Measurements from ENCODE around the gene PPP2R5C.
"Not testable (repeated sequence)": the region's sequence is repeated elsewhere in the genome, so short reads cannot be mapped to it uniquely, and the experiment has no call there.

Gene PPP2R5C

DNA sequence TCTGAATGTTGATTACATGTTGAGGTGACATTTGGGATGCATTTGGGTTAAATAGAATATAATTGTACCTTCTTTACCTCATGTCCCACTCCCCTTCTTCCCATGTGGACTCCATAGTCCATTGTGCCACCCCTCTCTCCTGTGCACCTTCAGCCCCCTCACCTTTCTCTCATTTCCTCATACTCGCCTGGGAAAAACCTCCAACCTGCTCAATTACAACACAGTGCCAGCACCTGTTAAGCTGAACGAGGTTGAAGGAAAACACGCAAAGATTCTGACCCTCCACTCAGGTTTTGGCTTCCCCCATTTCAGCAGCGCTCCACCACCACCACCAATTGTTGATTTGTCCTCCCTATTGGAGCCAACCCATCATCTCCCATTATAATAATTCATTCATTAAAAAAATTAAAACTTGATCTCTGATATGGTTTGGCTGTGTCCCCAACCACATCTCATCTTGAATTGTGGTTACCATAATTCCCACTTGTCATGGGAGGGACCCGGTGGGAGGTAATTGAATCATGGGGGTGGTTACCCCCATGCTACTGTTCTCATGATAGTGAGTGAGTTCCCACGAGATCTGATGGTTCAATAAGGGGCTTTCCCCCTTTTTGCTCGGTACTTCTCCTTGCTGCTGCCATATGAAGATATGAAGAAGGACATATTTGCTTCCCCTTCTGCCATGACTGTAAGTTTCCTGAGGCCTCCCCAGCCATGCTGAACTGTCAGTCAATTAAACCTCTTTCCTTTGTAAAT, 33.7 kb upstream of the PPP2R5C start:
- DNase-seq (ENCODE audit: low spot score), result no peak

DNA sequence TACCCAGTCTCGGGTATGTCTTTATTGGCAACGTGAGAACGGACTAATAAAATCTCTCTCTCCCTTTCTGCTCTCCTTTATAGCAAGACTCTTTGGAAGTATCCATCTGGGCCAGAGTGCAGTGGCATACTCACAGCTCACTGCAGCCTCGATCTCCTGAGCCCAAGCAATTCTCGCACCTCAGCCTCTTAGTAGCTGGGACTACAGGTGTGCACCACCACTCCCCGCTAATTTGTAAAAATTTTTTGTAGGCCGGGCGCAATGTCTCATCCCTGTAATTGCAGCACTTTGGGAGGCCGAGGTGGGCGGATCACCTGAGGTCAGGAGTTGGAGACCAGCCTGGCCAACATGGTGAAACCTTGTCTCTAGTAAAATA, 33.2 kb upstream of the PPP2R5C start:
- DNase-seq (ENCODE audit: low spot score), result no peak

DNA sequence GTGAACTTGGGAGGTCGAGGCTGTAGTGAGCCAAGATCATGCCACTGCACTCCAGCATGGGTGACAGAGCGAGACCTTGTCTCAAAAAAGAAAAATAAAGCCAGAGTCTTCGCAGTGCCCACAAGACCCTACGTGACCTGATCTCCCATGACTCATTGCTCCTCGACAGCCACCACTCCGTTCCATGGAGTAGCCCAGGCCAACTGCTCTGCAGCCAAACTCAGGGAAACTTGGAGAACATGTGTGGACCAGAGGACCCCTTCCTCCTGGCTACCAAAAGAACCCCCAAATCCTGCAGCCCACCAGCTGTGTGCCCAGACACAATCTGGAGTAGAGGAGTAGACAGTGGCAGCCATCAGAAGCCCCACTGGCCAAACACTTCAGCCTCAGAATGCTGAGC, 32.1 kb upstream of the PPP2R5C start:
- no peak for DNase-seq (ENCODE audit: low spot score)

DNA sequence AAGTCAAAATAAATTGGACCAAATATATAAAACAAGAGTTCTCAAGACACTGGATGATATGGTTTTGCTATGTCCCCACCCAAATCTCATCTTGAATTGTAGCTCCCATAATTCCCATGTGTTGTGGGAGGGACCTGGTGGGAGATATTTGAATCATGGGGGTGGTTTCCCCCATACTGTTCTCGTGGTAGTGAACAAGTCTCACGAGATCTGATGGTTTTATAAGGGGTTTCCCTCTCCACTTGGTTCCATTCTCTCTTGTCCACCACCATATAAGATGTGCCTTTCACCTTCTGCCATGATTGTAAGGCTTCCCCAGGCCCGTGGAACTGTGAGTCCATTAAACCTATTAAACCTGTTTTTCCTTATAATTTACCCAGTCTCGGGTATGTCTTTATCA, 31.4 kb upstream of the PPP2R5C start:
- DNase-seq (ENCODE audit: low spot score), result not testable (repeated sequence)

DNA sequence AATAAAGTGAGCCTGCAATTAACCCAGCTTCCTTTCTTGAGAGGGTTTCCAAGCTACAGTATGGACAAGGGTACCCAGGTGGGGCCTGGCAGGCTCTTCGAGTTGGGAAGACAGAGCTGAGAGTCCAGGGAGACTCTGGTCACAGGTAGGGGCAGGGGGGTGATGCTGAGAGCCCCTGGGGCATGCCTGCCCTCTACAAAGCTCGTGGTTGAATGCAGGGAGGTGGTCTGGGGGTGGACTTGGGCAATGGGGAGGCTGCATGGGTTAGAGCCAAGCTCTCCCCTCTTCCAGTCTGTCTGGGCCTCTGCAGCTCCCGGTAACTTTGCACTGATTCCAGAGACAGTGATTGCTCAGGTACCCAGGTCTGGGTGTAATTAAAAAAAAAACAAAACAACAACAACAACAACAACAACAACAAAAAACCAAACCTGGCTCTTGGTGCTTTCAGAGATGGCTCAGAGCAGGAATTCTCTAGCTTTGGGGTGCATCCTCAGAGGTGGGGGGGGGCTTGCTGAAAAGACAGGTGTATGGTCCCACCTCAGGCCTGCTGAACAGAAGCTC, 30.8 kb upstream of the PPP2R5C start:
- no peak for DNase-seq (ENCODE audit: low spot score)

DNA sequence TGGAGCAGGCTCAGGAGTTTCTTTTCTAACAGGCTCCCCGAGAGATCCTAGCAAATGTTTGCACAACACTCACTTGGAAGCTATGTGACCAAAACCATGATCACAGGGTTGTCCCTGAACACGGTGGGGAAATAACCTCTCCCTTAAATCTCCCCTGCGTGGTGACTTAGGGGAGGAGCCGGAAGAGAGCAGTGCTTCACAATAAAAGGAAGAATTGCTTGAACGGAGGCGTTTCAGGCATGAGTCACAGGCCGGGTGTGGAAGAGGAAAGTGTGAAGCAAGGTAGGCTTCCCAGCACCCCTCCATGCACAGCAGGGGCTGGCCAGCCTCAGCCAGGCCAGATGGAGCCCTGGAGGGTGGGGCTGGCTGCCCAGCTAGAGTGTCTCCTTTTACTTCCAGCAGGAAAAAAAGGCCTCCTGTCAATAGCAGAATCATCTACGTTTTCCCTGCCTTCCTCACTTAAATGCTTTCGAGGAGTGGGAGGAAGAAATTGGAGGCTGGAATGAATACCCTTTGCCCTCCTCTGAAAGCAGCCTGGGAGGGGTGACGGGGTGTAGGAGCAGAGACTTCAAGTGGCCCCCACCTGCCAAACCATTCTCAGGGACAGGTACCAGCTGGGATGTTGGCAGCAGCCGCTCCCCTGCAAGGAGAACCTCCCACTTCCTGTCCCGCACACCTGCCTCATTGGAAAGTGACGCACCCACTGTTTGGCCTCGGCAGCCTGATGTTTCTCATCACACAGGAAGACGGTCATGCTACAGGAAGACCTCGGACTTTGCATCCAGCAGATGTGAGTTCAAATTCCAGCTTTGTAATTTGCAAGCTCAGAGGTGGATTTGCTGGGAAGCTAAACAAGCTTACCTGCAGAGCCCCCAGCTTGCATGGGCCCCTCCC, 30.1 kb upstream of the PPP2R5C start:
- no peak for DNase-seq (ENCODE audit: low spot score)

DNA sequence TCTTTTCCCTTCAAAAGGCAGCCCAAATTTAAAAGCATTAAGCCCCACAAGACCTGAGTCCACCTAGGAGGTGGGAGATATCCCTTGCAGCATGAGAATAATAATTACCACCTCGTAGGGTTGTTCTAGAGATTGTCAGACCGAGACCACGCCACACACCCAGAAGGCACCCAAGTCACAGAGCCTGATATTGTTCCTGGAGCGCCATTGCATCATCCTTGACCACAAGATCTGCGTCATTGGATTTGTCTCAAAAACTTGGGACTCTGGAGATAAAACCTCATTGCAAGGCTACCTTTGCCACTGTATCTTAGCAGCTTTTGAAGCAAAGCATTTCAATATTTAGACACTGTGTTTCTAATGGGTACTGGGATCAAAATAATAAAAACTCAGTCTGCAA, 29.4 kb upstream of the PPP2R5C start:
- no peak for DNase-seq (ENCODE audit: low spot score)

DNA sequence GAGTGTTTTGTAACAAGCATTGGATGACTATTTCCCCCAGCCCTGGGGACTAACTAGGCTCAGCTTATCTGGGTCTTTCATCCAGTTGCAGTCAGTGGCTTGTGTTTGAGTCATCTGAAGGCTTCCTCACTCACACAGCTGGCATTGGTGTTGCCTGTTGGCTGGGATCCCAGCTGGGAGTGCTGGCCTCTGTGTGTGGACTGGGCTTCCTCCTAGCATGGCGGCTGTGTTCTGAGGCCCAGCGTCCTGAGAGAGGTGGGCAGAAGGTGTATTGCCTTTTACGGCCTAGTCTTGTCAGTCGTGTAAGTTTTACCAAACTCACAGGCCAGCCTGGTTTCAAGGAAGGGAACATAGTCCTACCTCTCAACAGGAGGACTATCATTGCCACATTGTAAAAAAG, 28.3 kb upstream of the PPP2R5C start:
- DNase-seq (ENCODE audit: low spot score), result no peak

DNA sequence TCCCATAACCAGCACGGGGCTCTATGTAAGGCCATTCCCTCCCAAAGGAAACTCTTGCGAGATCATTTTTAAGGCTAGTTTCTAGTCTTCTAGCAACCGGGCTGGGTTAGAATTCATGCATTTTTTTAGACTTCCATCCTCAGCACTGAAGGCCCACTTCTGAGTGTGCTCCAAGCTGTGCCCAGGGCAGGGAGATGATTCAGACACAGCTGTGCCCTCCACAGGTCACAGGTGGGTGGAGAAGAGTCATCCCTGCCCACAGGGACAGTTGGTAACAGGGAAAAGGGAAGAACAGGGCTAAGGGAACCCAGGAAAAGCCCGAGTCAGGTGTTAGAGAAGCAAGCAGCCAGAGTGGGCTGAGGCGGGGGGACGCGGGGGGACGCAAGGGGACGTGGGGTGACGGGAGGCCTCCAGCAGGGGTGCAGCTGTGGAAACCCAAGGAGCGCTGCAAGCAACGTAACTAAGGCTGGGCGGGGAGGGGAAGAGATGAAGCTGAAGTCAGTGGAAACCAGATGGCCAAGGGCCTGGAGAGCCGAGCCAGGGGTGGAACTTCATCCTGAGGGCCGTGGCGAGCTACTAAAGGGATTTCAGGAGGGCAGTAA, 27.2 kb upstream of the PPP2R5C start:
- DNase-seq (ENCODE audit: low spot score), result no peak

DNA sequence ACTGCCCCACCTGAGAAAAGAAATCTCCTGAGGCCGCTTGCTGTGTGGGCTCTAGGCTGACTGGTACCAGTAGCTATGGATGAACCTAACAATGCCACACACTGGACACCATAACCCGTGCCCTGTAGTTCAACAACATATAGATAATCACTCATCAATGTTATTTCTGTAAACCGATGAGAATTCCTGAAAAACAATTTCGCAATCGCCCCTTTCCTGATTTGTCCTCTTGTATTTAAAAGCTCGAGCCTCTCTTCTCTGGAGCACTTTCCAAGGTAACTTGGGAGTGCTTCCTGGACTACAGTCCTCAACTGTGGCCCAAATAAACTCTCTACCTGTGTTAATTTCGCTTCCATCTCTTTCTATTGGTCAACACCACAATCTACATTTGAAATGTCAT, 26.1 kb upstream of the PPP2R5C start:
- DNase-seq (ENCODE audit: low spot score), result no peak

DNA sequence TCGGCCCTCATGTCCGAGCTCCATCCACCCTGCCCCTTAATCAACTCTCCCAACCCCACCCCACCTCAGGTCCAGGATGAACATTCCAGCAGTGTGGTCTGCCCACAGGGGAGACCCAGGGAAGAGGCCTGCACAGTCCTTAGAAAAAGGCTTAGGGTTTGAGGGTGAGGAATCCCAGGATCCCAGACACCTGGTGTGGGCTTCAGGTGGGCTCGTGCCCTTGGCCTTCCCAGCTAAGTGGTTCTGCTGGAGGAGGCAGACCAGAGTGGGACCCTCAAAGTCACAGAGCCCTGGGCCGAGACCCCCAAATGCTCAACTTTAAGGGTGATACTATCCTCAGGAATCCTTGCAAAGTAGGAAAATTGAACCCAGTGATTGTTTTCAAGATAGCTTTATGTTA, 25.4 kb upstream of the PPP2R5C start:
- DNase-seq (ENCODE audit: low spot score), result no peak

DNA sequence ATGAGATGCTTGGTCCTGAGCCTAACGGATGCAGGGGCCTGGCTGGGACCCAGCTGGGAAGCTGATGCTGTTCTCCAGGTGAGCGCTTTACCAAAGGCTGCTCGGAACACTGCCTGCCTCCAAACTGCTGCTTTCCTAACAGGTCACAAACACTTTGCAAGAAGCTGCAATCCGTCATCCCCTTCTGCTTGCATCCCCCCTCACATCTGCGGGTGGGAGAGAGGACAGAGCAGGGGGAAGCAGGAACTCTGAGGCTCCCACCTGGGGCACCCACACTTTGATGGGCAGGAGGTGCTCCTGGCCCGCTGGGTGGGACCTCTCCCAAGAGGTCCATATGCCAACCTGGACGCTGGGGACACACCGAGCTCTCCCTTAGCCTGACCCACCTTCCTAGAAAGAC, 24.9 kb upstream of the PPP2R5C start:
- no peak for DNase-seq (ENCODE audit: low spot score)

DNA sequence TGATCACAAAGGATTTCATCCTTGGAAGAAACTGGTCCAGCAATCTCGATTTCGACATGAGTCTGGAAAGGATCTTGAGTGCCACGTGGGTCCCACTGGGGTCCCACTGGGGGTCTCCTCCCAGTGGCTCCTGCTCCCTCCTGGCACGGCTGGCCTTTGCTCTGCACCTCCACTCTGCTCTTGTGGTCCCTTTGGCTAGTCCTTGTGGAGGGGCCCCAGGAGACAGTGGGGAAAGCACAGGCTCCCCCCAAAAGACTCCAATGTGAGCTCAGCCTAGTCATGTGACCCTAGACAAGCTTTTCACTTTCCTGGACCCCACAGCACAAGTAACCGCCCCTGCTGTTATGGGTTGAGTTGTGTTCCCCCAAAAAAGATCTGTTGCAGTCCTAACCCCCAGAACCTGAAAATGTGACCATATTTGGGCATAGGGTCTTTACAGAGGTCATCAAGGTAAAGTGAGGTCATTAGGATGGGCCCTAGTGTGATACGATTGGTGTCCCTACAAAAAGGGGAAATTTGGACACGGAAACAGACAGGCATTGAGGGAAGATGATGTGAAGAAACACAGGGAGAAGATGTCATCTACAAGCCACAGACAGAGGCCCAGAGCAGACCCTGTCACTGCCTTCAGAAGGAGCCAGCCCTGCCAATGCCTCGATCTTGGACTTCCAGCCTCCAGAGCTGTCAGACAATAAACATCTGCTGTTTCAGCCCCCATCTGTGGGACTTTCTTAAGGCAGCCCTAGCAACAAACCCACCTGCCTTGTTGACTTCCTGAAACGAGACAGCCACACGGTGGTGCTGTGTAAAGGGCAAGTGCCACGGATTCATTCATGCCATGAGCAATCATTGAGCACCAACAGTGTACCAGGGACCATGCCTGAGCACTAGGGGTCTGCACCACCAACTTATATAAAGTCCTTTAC, 23.8 kb upstream of the PPP2R5C start:
- no peak for DNase-seq (ENCODE audit: low spot score)

DNA sequence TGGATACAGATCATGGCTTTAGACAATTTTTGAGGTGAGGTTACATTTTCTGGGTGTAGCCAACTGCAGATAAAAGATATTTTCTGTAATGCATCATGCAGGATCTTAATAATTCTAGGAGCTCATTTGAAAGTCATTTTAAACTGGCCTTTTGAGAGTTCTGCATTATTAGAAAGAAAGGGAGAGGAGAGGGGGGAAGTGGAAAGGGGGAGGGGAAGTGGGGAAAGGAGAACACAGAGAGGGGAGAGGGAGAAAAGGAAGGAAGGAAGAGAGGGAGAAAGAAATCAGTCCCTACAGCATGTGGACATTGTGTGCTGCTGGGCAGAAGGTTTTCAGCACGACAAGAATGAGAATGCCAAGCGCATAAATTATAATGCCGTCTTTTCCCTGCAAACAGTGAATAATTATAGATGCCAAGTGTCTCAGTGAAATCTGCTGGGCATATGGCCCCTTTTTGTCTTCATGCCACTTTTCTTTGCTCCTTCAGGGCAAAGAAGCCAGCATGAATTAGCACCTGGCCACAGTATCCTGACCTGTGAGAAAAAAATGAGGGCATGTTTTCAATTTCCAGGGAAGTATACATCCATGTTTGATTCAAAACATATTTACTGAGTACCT, 22.7 kb upstream of the PPP2R5C start:
- no peak for DNase-seq (ENCODE audit: low spot score)

DNA sequence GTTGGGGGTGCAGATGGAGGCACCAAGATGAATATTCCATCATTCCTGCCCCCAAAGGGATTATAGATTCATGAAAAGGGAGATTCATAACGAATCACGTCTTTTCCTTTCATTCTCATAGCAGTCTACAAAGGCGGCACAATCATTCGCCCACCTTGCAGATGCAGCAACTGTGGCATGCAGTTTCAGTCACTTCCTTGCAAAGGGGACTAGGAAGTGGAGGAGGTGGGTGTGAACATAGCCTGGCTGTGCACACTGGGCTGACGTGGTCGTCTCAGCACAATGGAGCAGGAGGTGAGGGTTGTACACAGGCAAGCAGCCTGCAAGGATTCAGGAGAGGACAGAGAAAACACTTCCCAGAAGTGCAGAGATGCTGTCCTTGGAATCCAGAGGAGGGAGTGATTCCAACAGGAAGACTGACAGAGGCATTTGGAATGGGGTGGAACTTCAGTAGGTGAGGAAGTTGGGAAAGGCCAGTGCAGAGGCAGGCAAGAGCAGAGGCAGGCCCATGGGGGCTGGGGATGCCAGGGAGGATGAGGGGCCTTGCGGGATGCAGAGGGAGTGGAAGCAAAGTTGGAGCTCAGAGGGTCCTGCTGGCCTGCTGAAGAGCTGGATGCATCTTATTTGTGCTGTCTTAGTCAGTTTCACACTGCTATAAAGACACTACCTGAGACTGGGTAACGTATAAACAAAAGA, 21.9 kb upstream of the PPP2R5C start:
- DNase-seq (ENCODE audit: low spot score), result no peak

DNA sequence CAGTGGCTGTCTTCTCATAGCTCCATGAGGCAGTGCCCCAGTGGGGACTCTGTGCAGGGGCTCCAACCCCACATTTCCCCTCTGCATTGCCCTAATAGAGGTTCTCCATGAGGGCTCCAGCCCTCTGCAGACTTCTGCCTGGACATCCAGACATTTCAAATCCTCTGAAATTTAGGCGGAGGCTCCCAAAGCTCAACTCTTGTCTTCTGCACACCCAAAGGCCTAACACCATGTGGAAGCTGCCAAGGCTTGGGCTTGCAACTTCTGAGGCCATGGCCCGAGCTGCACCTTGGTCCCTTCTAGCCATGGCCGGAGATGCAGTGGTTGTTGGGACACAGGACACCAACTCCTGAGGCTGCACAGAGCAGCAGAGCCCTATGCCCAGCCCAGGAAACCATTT, 20.5 kb upstream of the PPP2R5C start:
- DNase-seq (ENCODE audit: low spot score), result no peak

DNA sequence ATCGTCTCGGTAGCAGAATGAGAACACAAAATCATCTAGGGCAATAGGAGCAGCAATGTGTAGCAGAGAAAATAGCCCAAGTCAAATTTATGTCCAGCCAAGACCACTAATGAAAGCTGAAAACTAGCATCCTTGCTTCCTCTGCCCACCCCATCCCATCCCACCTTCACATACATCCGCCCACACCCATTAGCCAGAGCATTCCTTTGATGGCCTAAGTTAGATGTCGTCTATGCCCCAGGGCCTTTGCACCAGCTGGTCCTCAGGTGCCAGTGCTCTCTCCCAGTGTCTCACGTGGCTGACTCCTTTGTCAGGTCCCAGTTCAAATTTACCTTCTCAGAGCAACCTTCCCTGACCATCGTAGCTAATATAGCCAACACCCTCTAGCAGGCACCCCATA, 17.8 kb upstream of the PPP2R5C start:
- no peak for DNase-seq (ENCODE audit: low spot score)

DNA sequence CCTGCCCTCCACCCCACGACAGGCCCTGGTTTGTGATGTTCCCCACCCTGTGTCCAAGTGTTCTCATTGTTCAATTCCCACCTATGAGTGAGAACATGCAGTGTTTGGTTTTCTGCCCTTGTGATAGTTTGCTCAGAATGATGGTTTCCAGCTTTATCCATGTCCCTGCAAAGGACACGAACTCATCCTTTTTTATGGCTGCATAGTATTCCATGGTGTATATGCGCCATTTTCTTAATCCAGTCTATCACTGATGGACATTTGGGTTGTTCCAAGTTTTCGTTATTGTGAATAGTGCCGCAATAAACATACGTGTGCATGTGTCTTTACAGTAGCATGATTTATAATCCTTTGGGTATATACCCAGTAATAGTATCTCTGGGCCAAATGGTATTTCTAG, 17.1 kb upstream of the PPP2R5C start:
- DNase-seq (ENCODE audit: low spot score), result not testable (repeated sequence)

DNA sequence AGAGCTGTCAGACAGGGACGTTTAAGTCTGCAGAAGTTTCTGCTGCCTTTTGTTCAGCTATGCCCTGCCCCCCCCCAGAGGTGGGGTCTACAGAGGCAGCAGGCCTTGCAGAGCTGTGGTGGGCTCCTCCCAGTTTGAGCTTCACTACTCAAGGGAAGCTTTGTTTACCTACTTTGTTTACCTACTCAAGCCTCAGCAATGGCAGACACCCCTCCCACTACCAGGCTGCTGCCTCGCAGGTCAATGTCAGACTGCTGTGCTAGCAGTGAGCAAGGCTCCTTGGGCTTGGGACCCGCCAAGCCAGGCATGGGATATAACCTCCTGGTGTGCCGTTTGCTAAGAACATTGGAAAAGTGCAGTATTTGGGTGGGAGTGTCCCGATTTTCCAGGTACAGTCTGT, 11.8 kb upstream of the PPP2R5C start:
- not testable (repeated sequence) for DNase-seq (ENCODE audit: low spot score)

DNA sequence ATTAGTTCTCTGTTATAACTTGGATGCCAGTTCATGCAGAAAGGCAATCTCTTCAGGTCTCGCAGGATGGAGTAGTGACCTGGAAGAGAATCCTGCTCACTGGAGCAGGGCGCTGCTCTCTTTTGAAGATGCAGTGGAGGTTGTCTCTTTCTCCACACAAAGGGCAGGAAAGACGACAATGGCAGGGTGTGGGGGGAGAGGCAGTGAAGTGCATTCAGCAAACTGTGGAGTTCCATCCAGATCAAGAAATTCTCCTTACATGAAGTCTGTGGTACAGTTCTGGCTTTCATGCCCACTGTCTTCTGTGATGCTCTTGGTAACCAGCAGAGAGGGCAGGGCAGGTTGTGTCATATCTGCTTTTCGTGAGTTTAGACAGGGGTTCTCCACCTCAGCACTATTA, 6.6 kb upstream of the PPP2R5C start:
- no peak for DNase-seq (ENCODE audit: low spot score)

All from globus pallidus (tissue), 1 donor.